Endothelial cell of umbilical vein (primary cell): Measurements from ENCODE around the gene SLC12A8.

Experiments
- EZH2 ChIP-seq: IDR thresholded peaks from 2 replicates; pipeline ENCODE4 v1.6.1; 2012; ENCODE audit warnings: borderline replicate concordance, low read depth, mild to moderate bottlenecking, moderate library complexity, low read length, inconsistent platforms; ENCODE audit not compliant: severe bottlenecking
- POLR2A ChIP-seq: IDR thresholded peaks from 2 replicates; pipeline ENCODE4 v1.6.1; 2012; ENCODE audit warnings: low read depth, mild to moderate bottlenecking, control low read depth, low read length
- POLR2AphosphoS5 ChIP-seq: IDR thresholded peaks from 2 replicates; pipeline ENCODE4 v1.6.1; 2012; ENCODE audit warnings: low read depth, mild to moderate bottlenecking, control low read depth, low read length, moderate library complexity; ENCODE audit not compliant: insufficient read depth
- TF ChIP-seq, protein P1 (sequence below), 2 donors: IDR thresholded peaks; 1 replicate in 1 of 2; 2 replicates in 1 of 2; pipeline ENCODE4 v1.5.1; 2011; ENCODE audit warnings: low read length in 2 of 2, mild to moderate bottlenecking in 2 of 2, moderate library complexity in 2 of 2, control low read depth in 1 of 2, inconsistent platforms in 1 of 2, low read depth in 1 of 2; ENCODE audit not compliant: insufficient read depth in 1 of 2; ENCODE audit errors: extremely low read depth in 1 of 2

DNA sequence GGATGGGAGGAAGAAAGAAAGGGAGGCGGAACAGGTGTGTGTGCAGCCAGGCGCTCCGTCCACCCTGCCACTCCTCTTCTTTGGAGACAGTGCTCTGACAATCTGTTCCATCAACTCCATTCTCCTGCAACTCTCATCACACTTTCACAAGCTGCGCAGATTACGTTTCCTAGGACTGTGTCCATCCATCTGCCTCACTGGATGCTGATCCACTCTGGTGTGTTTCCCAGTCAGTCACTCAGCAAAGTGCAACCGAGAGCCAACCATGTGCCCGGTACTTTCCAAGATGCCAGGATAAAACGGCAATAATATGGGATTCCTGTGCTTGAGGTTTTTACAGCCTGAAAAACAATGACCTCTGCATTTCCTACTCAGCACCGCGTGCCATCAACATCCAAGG is 59.6 kb downstream of the SLC12A8 start:
- TF ChIP-seq POLR2AphosphoS5 (no peak), POLR2A (no peak), EZH2 (no peak)
- TF ChIP-seq, protein P1, sequence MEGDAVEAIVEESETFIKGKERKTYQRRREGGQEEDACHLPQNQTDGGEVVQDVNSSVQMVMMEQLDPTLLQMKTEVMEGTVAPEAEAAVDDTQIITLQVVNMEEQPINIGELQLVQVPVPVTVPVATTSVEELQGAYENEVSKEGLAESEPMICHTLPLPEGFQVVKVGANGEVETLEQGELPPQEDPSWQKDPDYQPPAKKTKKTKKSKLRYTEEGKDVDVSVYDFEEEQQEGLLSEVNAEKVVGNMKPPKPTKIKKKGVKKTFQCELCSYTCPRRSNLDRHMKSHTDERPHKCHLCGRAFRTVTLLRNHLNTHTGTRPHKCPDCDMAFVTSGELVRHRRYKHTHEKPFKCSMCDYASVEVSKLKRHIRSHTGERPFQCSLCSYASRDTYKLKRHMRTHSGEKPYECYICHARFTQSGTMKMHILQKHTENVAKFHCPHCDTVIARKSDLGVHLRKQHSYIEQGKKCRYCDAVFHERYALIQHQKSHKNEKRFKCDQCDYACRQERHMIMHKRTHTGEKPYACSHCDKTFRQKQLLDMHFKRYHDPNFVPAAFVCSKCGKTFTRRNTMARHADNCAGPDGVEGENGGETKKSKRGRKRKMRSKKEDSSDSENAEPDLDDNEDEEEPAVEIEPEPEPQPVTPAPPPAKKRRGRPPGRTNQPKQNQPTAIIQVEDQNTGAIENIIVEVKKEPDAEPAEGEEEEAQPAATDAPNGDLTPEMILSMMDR (IDR thresholded peaks at IDR 0.05; ENCODE audit: extremely low read depth in 1 of 2, insufficient read depth in 1 of 2, low read depth in 1 of 2, low read length in 2 of 2) = no peak
